HEK293 (cell line): ENCODE results near the gene RXFP4.

Source experiments
- AEBP2 ChIP-seq: fragments of 450-650 bp; formaldehyde crosslinking; IDR thresholded peaks from 2 replicates; pipeline ENCODE4 v1.5.1; 2016; ENCODE audit warnings: missing biosample characterization, missing genetic modification characterization, borderline replicate concordance
- BCL6B ChIP-seq: fragments of 450-650 bp; formaldehyde crosslinking; IDR thresholded peaks from 2 replicates; pipeline ENCODE4 v1.5.1; 2017; ENCODE audit warnings: missing biosample characterization, missing genetic modification characterization
- GLIS2 ChIP-seq: fragments of 450-650 bp; formaldehyde crosslinking; IDR thresholded peaks from 2 replicates; pipeline ENCODE4 v1.5.1; 2016; ENCODE audit warnings: missing biosample characterization, missing genetic modification characterization
- HIC1 ChIP-seq: fragments of 450-650 bp; formaldehyde crosslinking; IDR thresholded peaks from 2 replicates; pipeline ENCODE4 v1.5.1; 2016; ENCODE audit warnings: missing biosample characterization, missing genetic modification characterization
- KLF7 ChIP-seq: fragments of 450-650 bp; formaldehyde crosslinking; IDR thresholded peaks from 2 replicates; pipeline ENCODE4 v1.5.1; 2016; ENCODE audit warnings: missing biosample characterization, missing genetic modification characterization, borderline replicate concordance
- MZF1 ChIP-seq: fragments of 450-650 bp; formaldehyde crosslinking; IDR thresholded peaks from 2 replicates; pipeline ENCODE4 v1.5.1; 2017; ENCODE audit warnings: missing biosample characterization, missing genetic modification characterization, borderline replicate concordance
- PATZ1 ChIP-seq: fragments of 450-650 bp; formaldehyde crosslinking; IDR thresholded peaks from 2 replicates; pipeline ENCODE4 v1.5.1; 2016; ENCODE audit warnings: missing biosample characterization, missing genetic modification characterization
- PBX3 ChIP-seq: sonication (generic); formaldehyde crosslinking; IDR thresholded peaks from 2 replicates; pipeline ENCODE4 v1.8.1; 2022; ENCODE audit warnings: mild to moderate bottlenecking, moderate library complexity, missing genetic modification reagents
- PRDM6 ChIP-seq: fragments of 450-650 bp; formaldehyde crosslinking; IDR thresholded peaks from 2 replicates; pipeline ENCODE4 v1.5.1; 2017; ENCODE audit warnings: missing biosample characterization, missing genetic modification characterization
- YY1 ChIP-seq: fragments of 450-650 bp; formaldehyde crosslinking; IDR thresholded peaks from 2 replicates; pipeline ENCODE4 v1.5.1; 2018; ENCODE audit warnings: missing biosample characterization, missing genetic modification characterization
- ZBTB1 ChIP-seq: fragments of 450-650 bp; formaldehyde crosslinking; IDR thresholded peaks from 2 replicates; pipeline ENCODE4 v1.5.1; 2016; ENCODE audit warnings: missing biosample characterization, missing genetic modification characterization
- ZBTB17 ChIP-seq: fragments of 450-650 bp; formaldehyde crosslinking; IDR thresholded peaks from 2 replicates; pipeline ENCODE4 v1.5.1; 2016; ENCODE audit warnings: missing biosample characterization, missing genetic modification characterization
- ZBTB48 ChIP-seq: fragments of 450-650 bp; formaldehyde crosslinking; IDR thresholded peaks from 2 replicates; pipeline ENCODE4 v1.5.1; 2016; ENCODE audit warnings: missing biosample characterization, missing genetic modification characterization
- ZNF133 ChIP-seq: fragments of 450-650 bp; formaldehyde crosslinking; IDR thresholded peaks from 2 replicates; pipeline ENCODE4 v1.5.1; 2016; ENCODE audit warnings: missing biosample characterization, missing genetic modification characterization
- ZNF155 ChIP-seq: fragments of 450-650 bp; formaldehyde crosslinking; IDR thresholded peaks from 2 replicates; pipeline ENCODE4 v1.5.1; 2016; ENCODE audit warnings: missing biosample characterization, missing genetic modification characterization
- ZNF184 ChIP-seq: fragments of 450-650 bp; IDR thresholded peaks from 2 replicates; pipeline ENCODE4 v1.5.1; 2018; ENCODE audit warnings: missing biosample characterization, mild to moderate bottlenecking, missing genetic modification characterization
- ZNF24 ChIP-seq: fragments of 450-650 bp; formaldehyde crosslinking; IDR thresholded peaks from 2 replicates; pipeline ENCODE4 v1.5.1; 2016; ENCODE audit warnings: missing biosample characterization, missing genetic modification characterization
- ZNF266 ChIP-seq: fragments of 450-650 bp; formaldehyde crosslinking; IDR thresholded peaks from 2 replicates; pipeline ENCODE4 v1.5.1; 2016; ENCODE audit warnings: missing biosample characterization, missing genetic modification characterization, low read depth
- ZNF324 ChIP-seq: fragments of 450-650 bp; formaldehyde crosslinking; IDR thresholded peaks from 2 replicates; pipeline ENCODE4 v1.5.1; 2016; ENCODE audit warnings: missing biosample characterization, missing genetic modification characterization
- ZNF510 ChIP-seq: fragments of 450-650 bp; formaldehyde crosslinking; IDR thresholded peaks from 2 replicates; pipeline ENCODE4 v1.5.1; 2018; ENCODE audit warnings: mild to moderate bottlenecking, missing genetic modification characterization, missing biosample characterization; ENCODE audit not compliant: insufficient replicate concordance
- ZNF529 ChIP-seq: fragments of 450-650 bp; formaldehyde crosslinking; IDR thresholded peaks from 2 replicates; pipeline ENCODE4 v1.5.1; 2017; ENCODE audit warnings: missing genetic modification characterization, missing biosample characterization; ENCODE audit not compliant: insufficient replicate concordance
- ZNF561 ChIP-seq: fragments of 450-650 bp; IDR thresholded peaks from 2 replicates; pipeline ENCODE4 v1.5.1; 2018; ENCODE audit warnings: missing biosample characterization, missing genetic modification characterization, borderline replicate concordance
- ZNF585B ChIP-seq: fragments of 450-650 bp; formaldehyde crosslinking; IDR thresholded peaks from 2 replicates; pipeline ENCODE4 v1.5.1; 2016; ENCODE audit warnings: missing biosample characterization, missing genetic modification characterization
- ZNF645 ChIP-seq: fragments of 450-650 bp; formaldehyde crosslinking; IDR thresholded peaks from 2 replicates; pipeline ENCODE4; 2016; ENCODE audit warnings: missing biosample characterization, missing genetic modification characterization
- ZNF747 ChIP-seq: fragments of 450-650 bp; formaldehyde crosslinking; IDR thresholded peaks from 2 replicates; pipeline ENCODE4 v1.5.1; 2016; ENCODE audit warnings: missing biosample characterization, missing genetic modification characterization
- ZNF76 ChIP-seq: fragments of 450-650 bp; formaldehyde crosslinking; IDR thresholded peaks from 2 replicates; pipeline ENCODE4; 2016; ENCODE audit warnings: low read depth, missing biosample characterization, missing genetic modification characterization, borderline replicate concordance
- ZNF768 ChIP-seq: fragments of 450-650 bp; formaldehyde crosslinking; IDR thresholded peaks from 2 replicates; pipeline ENCODE4 v1.5.1; 2018; ENCODE audit warnings: missing biosample characterization, mild to moderate bottlenecking, missing genetic modification characterization
- ZSCAN5A ChIP-seq: fragments of 450-650 bp; formaldehyde crosslinking; IDR thresholded peaks from 2 replicates; pipeline ENCODE4 v1.5.1; 2016; ENCODE audit warnings: missing biosample characterization, missing genetic modification characterization

Gene RXFP4

GRCh38 chr1:155910621-155911121 is 30.8 kb upstream of the RXFP4 start (continued):
- TF ChIP-seq PBX3 (CRISPR knock-in tag) (no peak), KLF7 (tag by site-specific recombination) (no peak), BCL6B (tag by site-specific recombination) (no peak), ZNF266 (tag by site-specific recombination) (no peak), ZNF324 (tag by site-specific recombination) (no peak), ZNF184 (no peak), ZSCAN5A (tag by site-specific recombination) (no peak), ZNF645 (tag by site-specific recombination) (no peak), PRDM6 (tag by site-specific recombination) (no peak), ZNF529 (no peak), YY1 (tag by site-specific recombination) (no peak), ZBTB1 (tag by site-specific recombination) (no peak), ZNF561 (tag by site-specific recombination) (no peak), ZNF510 (tag by site-specific recombination) (no peak), ZNF76 (tag by site-specific recombination) (peak; percentile 79), ZNF585B (tag by site-specific recombination) (no peak), GLIS2 (tag by site-specific recombination) (peak; percentile 75), PATZ1 (no peak; the same call in 1 of the 2 replicates), HIC1 (tag by site-specific recombination) (no peak), ZNF768 (tag by site-specific recombination) (no peak), ZNF133 (no peak), MZF1 (tag by site-specific recombination) (no peak), ZNF24 (no peak), ZNF155 (tag by site-specific recombination) (no peak), ZBTB48 (tag by site-specific recombination) (no peak), AEBP2 (no peak), ZBTB17 (tag by site-specific recombination) (no peak), ZNF747 (no peak)
